Caco-2 (cell line): ENCODE measurements around the gene MICALL2. TPM values are rescaled to one million over a fixed set of nuclear protein-coding genes. Genes with fewer than 3 reads are reported as not detected.
A peak's percentile ranks its signal among the peaks of the same experiment; 100 is the strongest.

Experiments
- BruUV-seq: library from RNA; stranded (reverse); fragments of 400-500 nt; replicated peaks from 2 replicates; lab custom pipeline; 2021; lab: Mats Ljungman, UMichigan
- CTCF ChIA-PET: fragments of 300-600 bp; sonication (Branson Sonifier 250); formaldehyde crosslinking; loops from one replicate; lab custom pipeline; 2022; ENCODE audit warnings: antibody characterized with exemption; lab: Charles Lee
- POLR2A ChIA-PET: fragments of 300-600 bp; sonication (Branson Sonifier 250); formaldehyde crosslinking; loops from one replicate; lab custom pipeline; 2022; ENCODE audit warnings: antibody characterized with exemption; lab: Charles Lee
- DNase-seq, 2 experiments: peaks; one replicate each; pipeline versions ENCODE4 v3.0.0 to v3.0.0-alpha.2; 2020 to 2022
- H3K27me3 ChIP-seq: replicated peaks from 2 replicates; pipeline ENCODE4 v1.6.0; 2011; ENCODE audit warnings: low read length; ENCODE audit not compliant: control insufficient read depth, insufficient read depth
- H3K36me3 ChIP-seq: 2 replicates; pipeline ENCODE4 v1.5.1; 2011; ENCODE audit warnings: low read length; ENCODE audit not compliant: control insufficient read depth, insufficient read depth
- H3K4me1 ChIP-seq: fragments of 250-450 bp; sonication (Bioruptor Pico); 2 replicates; pipeline ENCODE4 v1.5.1; 2020; ENCODE audit warnings: mild to moderate bottlenecking
- H3K4me3 ChIP-seq: 2 replicates; pipeline ENCODE4 v1.5.1; 2011; ENCODE audit warnings: low read depth, mild to moderate bottlenecking, control low read depth, low read length
- H3K9me3 ChIP-seq: fragments of 250-450 bp; sonication (Bioruptor Pico); 2 replicates; pipeline ENCODE4 v1.5.1; 2020; ENCODE audit warnings: mild to moderate bottlenecking, moderate library complexity
- H3K27ac Mint-ChIP-seq: one replicate; pipeline ENCODE4 v1.8.0; 2022; ENCODE audit warnings: mixed read lengths; ENCODE audit not compliant: unreplicated experiment
- H3K27me3 Mint-ChIP-seq: one replicate; pipeline ENCODE4 v1.8.0; 2022; ENCODE audit warnings: mixed read lengths; ENCODE audit not compliant: insufficient read depth, unreplicated experiment
- H3K36me3 Mint-ChIP-seq: one replicate; pipeline ENCODE4 v1.8.0; 2022; ENCODE audit warnings: mild to moderate bottlenecking, mixed read lengths; ENCODE audit not compliant: insufficient read depth, unreplicated experiment
- H3K4me1 Mint-ChIP-seq: one replicate; pipeline ENCODE4 v1.8.0; 2022; ENCODE audit warnings: low read depth, mixed read lengths; ENCODE audit not compliant: unreplicated experiment
- H3K4me3 Mint-ChIP-seq: one replicate; pipeline ENCODE4 v1.8.0; 2022; ENCODE audit warnings: mild to moderate bottlenecking, moderate library complexity, mixed read lengths; ENCODE audit not compliant: unreplicated experiment
- H3K9me3 Mint-ChIP-seq: one replicate; pipeline ENCODE4 v1.8.0; 2022; ENCODE audit warnings: mixed read lengths; ENCODE audit not compliant: unreplicated experiment
- intact Hi-C: fragments of 100-400 bp; cut with micrococcal nuclease; formaldehyde crosslinking; loops from one replicate; pipeline ENCODE4 v1.10.0; 2022; ENCODE audit not compliant: unreplicated experiment
- total RNA-seq: library from RNA; stranded (reverse); gene quantifications from 2 replicates; pipeline ENCODE4 v1.2.3, GENCODE V29; 2022
- TF ChIP-seq, protein P1 (sequence below), 2 experiments: fragments of 200-600 bp in 1 of 2; IDR thresholded peaks; 1 replicate in 1 of 2; 2 replicates in 1 of 2; pipeline versions ENCODE4 v1.5.1 to v1.8.0; 2011 to 2022; ENCODE audit warnings: antibody characterized with exemption in 1 of 2, control low read depth in 1 of 2, inconsistent platforms in 1 of 2, low read depth in 1 of 2, low read length in 1 of 2, mild to moderate bottlenecking in 1 of 2, moderate library complexity in 1 of 2; ENCODE audit not compliant: insufficient read depth in 1 of 2, severe bottlenecking in 1 of 2, unreplicated experiment in 1 of 2

Gene MICALL2
- total RNA-seq, 1 experiment from 2014 or later = 14.7 TPM

- Mint-ChIP-seq H3K4me1 (no peaks in the 10 kb centered on the region), H3K4me3 (no peak overlapping the region), H3K27me3 (no peaks in the 10 kb centered on the region), H3K36me3 (no peaks in the 10 kb centered on the region), H3K9me3 (no peaks in the 10 kb centered on the region), H3K27ac (no peak overlapping the region)
- no peak overlapping the region for H3K4me3 ChIP-seq
- ChIA-PET CTCF (interaction anchor here (0.5 to 0.6 kb wide), 2 partner anchors 27 to 166 kb away, joined by 3 read pairs; no protein-coding TSS in a partner anchor), POLR2A (no interaction called here)
- TF ChIP-seq, protein P1, sequence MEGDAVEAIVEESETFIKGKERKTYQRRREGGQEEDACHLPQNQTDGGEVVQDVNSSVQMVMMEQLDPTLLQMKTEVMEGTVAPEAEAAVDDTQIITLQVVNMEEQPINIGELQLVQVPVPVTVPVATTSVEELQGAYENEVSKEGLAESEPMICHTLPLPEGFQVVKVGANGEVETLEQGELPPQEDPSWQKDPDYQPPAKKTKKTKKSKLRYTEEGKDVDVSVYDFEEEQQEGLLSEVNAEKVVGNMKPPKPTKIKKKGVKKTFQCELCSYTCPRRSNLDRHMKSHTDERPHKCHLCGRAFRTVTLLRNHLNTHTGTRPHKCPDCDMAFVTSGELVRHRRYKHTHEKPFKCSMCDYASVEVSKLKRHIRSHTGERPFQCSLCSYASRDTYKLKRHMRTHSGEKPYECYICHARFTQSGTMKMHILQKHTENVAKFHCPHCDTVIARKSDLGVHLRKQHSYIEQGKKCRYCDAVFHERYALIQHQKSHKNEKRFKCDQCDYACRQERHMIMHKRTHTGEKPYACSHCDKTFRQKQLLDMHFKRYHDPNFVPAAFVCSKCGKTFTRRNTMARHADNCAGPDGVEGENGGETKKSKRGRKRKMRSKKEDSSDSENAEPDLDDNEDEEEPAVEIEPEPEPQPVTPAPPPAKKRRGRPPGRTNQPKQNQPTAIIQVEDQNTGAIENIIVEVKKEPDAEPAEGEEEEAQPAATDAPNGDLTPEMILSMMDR (IDR thresholded peaks at IDR 0.05; ENCODE audit: insufficient read depth in 1 of 2, low read depth in 1 of 2, low read length in 1 of 2, severe bottlenecking in 1 of 2, unreplicated experiment in 1 of 2) = peak in 1 of 2 experiments; percentile 9
- no peaks in the 10 kb centered on the region for H3K27me3 ChIP-seq
- DNase-seq = no peak
- H3K9me3 ChIP-seq = no peaks in the 10 kb centered on the region
- intact Hi-C loops = no loop called here
- BruUV-seq = no TSS peak
- H3K4me1 ChIP-seq = no peaks in the 10 kb centered on the region
- H3K36me3 ChIP-seq = no peaks in the 10 kb centered on the region; the same call in 1 of the 2 replicates
Observed at GRCh38 chr7:1439373-1440363, 19.6 kb downstream of the MICALL2 start.

DNA sequence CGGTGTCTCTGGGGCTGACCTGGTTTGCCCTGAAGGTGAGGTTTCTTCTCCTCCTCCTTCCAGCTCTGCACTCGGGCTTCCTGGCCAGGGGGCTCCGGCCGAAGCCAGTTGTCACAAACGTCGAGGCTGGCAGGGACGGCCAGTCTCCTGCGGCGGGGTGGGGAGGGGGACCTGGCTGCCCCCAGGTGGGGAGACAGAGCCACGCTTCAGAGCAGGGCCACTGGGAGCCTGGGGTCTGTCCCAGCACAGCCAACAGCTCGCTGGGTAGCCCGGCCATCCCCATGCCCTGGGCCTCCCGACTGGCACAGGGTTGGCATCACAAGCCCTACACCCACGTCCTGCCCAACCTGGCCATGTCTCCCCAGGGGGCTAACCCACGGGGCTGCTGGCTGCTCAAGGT lies 20.4 kb downstream of the MICALL2 start:
- no peak for DNase-seq
- TF ChIP-seq, protein P1 (IDR thresholded peaks at IDR 0.05; ENCODE audit: insufficient read depth in 1 of 2, low read depth in 1 of 2, low read length in 1 of 2, severe bottlenecking in 1 of 2, unreplicated experiment in 1 of 2) = no peak
- no peak overlapping the region for H3K4me3 Mint-ChIP-seq
- no TSS peak for BruUV-seq
- Histone ChIP-seq H3K27me3 (no peaks in the 10 kb centered on the region), H3K9me3 (no peaks in the 10 kb centered on the region), H3K4me1 (no peaks in the 10 kb centered on the region), H3K36me3 (no peaks in the 10 kb centered on the region; the same call in 1 of the 2 replicates), H3K4me3 (no peak overlapping the region)
- H3K9me3 Mint-ChIP-seq = no peaks in the 10 kb centered on the region
- POLR2A ChIA-PET = no interaction called here
- CTCF ChIA-PET = interaction anchor here (0.5 to 1.1 kb wide), 2 partner anchors 26 to 215 kb away, joined by 3 read pairs; no protein-coding TSS in a partner anchor
- H3K36me3 Mint-ChIP-seq = no peaks in the 10 kb centered on the region
- H3K27me3 Mint-ChIP-seq = no peaks in the 10 kb centered on the region
- intact Hi-C loops = no loop called here
- no peak overlapping the region for H3K27ac Mint-ChIP-seq
- H3K4me1 Mint-ChIP-seq = no peaks in the 10 kb centered on the region

DNA sequence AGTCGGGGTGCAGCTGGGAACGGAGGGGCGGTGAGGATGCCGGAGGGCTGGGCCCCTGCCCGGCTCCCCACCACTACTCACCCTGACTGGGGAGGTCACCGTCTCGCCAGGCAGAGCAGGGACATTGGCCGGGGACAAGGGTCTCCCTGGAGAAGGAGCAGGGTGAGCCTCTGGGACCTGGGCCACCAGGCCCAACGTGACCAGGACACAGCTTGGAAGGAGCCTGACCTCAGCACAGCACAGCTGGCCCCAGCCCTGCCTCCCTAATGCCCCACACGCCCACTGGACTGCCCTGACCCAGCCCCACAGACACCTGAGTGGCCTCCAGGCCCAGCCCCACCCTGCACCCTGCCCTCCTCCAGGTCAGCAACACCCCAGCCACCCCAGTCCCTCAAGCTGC lies 21.1 kb downstream of the MICALL2 start:
- BruUV-seq = no TSS peak
- Mint-ChIP-seq H3K27me3 (no peaks in the 10 kb centered on the region), H3K9me3 (no peaks in the 10 kb centered on the region), H3K27ac (no peak overlapping the region), H3K4me1 (no peaks in the 10 kb centered on the region), H3K36me3 (no peaks in the 10 kb centered on the region), H3K4me3 (no peak overlapping the region)
- DNase-seq = no peak
- Histone ChIP-seq H3K4me1 (no peaks in the 10 kb centered on the region), H3K36me3 (no peaks in the 10 kb centered on the region; the same call in 1 of the 2 replicates), H3K4me3 (no peak overlapping the region), H3K9me3 (no peaks in the 10 kb centered on the region), H3K27me3 (no peaks in the 10 kb centered on the region)
- TF ChIP-seq, protein P1 (IDR thresholded peaks at IDR 0.05; ENCODE audit: insufficient read depth in 1 of 2, low read depth in 1 of 2, low read length in 1 of 2, severe bottlenecking in 1 of 2, unreplicated experiment in 1 of 2) = no peak
- intact Hi-C loops = no loop called here
- ChIA-PET CTCF (interaction anchor here (1.1 kb wide), 1 partner anchor 215 kb away, joined by 3 read pairs; no protein-coding TSS in a partner anchor), POLR2A (interaction anchor here (0.6 kb wide), 1 partner anchor 1147 kb away, joined by 5 read pairs; no protein-coding TSS in a partner anchor)
